Testis (tissue), 3 donors: ENCODE measurements around the gene PXYLP1. TPM values are rescaled to one million over a fixed set of nuclear protein-coding genes. Genes with fewer than 3 reads are reported as not detected.

ENCODE experiments used
- DNase-seq: peaks from one replicate; pipeline ENCODE4 v3.0.0-alpha.2; 2019
- H3K27ac ChIP-seq, 2 donors: fragments of 200-600 bp; sonication (generic); one replicate each; pipeline ENCODE4 v1.5.1; 2019
- H3K27me3 ChIP-seq: fragments of 200-600 bp; sonication (generic); one replicate; pipeline ENCODE4 v1.5.1; 2019
- H3K36me3 ChIP-seq: fragments of 200-600 bp; sonication (generic); one replicate; pipeline ENCODE4 v1.5.1; 2017; ENCODE audit warnings: low read depth; ENCODE audit errors: missing control alignments
- H3K4me1 ChIP-seq: fragments of 200-600 bp; sonication (generic); one replicate; pipeline ENCODE4 v1.5.1; 2019
- H3K4me3 ChIP-seq, 2 donors: fragments of 200-600 bp; sonication (generic); one replicate each; pipeline ENCODE4 v1.5.1; 2017 to 2019
- H3K9me3 ChIP-seq: fragments of 200-600 bp; sonication (generic); one replicate; pipeline ENCODE4 v1.5.1; 2017
- POLR2A ChIP-seq: fragments of 450-650 bp; IDR thresholded peaks from one replicate; pipeline ENCODE4 v1.6.1; 2017; ENCODE audit warnings: antibody characterized with exemption, mild to moderate bottlenecking, moderate library complexity
- WGBS, 2 donors: methylation state at CpG; one replicate each; pipeline ENCODE4 v1.1.5; 2018; 5-methylcytosine and 5-hydroxymethylcytosine counted together
- intact Hi-C: fragments of 100-400 bp; cut with DNase I; formaldehyde crosslinking; loops from one replicate; pipeline ENCODE4 v1.15.1; 2023; ENCODE audit warnings: low total_unique reads
- polyA plus RNA-seq: library from polyadenylated mRNA; stranded (reverse); fragments of 350-450 nt; fragmentation: Illumina TruSeq; extraction: RNeasy Lipid Tissue Mini Kit (QIAGEN cat#74804); gene quantifications from one replicate; pipeline ENCODE4 v1.2.3, GENCODE V29; 2014; ENCODE audit warnings: low read depth, low replicate concordance; ENCODE audit not compliant: insufficient read depth
- total RNA-seq, 2 donors: library from RNA; depleted of rRNA; stranded (reverse); fragments of >200 nt; gene quantifications; one replicate each; pipeline ENCODE4 v1.2.3, GENCODE V29; 2016
- TF ChIP-seq, protein P1 (sequence below), 3 experiments: fragments of 450-650 bp in 2 of 3; fragments of 200-600 bp in 1 of 3; sonication (generic) in 1 of 3; IDR thresholded peaks; one replicate each; pipeline ENCODE4 v1.5.1; 2016 to 2019; ENCODE audit warnings: antibody characterized with exemption in 3 of 3, mild to moderate bottlenecking in 2 of 3, moderate library complexity in 1 of 3

PXYLP1 gene
- total and polyA plus RNA-seq, 3 donors from 2014 or later, result 16.0 to 55.8 (median 31.6) TPM

DNA sequence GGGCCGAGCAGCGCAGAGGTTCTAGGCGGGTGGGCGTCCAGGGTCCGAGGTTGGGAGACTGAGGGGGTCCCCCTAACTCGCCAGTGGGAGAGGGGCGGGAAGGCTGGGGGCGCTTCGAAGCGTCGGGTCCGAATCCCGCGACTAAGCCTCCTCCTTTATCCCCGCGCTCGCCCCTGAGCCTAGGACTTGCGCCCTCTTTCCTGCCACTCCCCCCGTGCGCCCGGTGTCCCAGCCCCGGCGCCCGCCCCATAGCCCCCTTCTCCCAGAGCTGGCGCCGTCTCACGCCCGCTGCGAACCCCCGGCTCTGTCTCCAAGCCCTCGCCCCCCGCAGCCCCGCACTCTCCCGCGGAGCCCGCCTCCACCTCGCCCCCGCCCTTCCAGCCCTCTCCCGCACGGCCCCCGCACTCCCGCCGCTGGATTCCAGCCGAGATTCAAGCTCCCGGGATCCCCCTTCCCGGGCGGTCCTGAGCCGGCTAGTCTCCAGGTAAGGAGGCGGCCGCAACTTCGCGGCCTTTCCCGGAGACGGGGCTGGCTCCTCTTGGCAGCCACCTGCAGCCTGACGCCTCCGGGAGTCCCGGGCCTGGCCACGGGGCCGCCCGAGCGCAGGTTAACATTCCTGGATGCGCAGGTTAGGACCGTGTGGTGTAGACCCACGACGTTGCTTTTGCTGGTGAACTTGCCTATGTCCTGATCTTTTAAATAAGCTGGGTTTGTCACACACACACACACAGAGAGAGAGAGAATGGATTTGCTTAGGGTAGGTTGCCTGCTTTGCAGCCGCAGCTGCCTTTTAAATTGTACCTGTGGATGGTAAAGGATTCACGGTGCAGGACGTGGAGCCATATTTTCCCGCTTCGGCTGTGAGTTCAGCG, 563 bp downstream of the PXYLP1 start:
- Histone ChIP-seq H3K27ac (peak overlapping the region; percentile 21 to 79), H3K4me3 (peak overlapping the region; percentile 75 to 80), H3K9me3 (no peaks in the 10 kb centered on the region), H3K36me3 (no peaks in the 10 kb centered on the region), H3K4me1 (peaks cover 7% of the 10 kb centered on the region), H3K27me3 (no peaks in the 10 kb centered on the region)
- intact Hi-C loops, result loop anchor here (10.0 kb wide), 1 partner anchor 73 kb away; no protein-coding TSS in a partner anchor
- peak; percentile 39 for DNase-seq
- WGBS, 2 donors, result 3 to 7% methylated on average over 27 to 63 of the region's 71 CpGs
- no peak for TF ChIP-seq POLR2A
- TF ChIP-seq, protein P1, sequence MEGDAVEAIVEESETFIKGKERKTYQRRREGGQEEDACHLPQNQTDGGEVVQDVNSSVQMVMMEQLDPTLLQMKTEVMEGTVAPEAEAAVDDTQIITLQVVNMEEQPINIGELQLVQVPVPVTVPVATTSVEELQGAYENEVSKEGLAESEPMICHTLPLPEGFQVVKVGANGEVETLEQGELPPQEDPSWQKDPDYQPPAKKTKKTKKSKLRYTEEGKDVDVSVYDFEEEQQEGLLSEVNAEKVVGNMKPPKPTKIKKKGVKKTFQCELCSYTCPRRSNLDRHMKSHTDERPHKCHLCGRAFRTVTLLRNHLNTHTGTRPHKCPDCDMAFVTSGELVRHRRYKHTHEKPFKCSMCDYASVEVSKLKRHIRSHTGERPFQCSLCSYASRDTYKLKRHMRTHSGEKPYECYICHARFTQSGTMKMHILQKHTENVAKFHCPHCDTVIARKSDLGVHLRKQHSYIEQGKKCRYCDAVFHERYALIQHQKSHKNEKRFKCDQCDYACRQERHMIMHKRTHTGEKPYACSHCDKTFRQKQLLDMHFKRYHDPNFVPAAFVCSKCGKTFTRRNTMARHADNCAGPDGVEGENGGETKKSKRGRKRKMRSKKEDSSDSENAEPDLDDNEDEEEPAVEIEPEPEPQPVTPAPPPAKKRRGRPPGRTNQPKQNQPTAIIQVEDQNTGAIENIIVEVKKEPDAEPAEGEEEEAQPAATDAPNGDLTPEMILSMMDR (IDR thresholded peaks at IDR 0.05), result no peak

DNA sequence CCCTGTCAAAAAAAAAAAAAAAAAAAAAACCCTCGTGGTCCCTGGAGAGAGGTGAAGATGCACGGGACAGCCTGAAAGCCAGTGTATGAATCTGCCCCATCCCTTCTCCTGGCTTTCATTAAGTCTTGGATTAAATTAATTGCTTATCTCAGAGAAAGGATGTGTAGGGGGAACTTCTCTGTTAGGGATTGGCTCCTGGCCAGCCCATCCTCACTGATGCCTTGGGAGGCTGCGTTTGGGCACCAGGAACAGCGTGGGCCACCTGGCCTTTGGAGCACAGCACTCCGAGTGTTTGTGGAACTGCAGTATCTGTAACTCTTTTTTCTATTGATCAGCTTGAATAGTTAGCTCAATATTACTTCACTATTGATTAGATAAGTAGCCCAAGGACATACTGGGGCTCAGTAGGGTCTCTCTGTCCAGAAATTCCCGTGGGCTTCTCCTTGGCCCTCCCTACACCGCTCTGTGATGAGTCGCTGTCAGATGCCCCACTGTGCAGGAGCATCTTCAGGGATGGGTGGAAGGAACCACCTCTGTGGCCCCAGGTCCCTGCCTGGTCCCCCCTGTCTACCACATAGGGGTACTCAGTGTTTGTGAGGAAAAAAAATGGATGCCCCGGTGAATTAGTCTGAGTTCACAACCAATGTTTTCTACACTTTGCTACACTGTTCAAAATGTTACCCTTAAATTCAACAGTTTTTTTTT, 2.0 kb downstream of the PXYLP1 start:
- DNase-seq, result no peak
- Histone ChIP-seq H3K4me1 (peaks cover 7% of the 10 kb centered on the region), H3K27ac (no peak overlapping the region), H3K27me3 (no peaks in the 10 kb centered on the region), H3K9me3 (no peaks in the 10 kb centered on the region), H3K4me3 (no peak overlapping the region), H3K36me3 (no peaks in the 10 kb centered on the region)
- 67 to 73% methylated on average over 8 to 9 of the region's 9 CpGs for WGBS, 2 donors
- no peak for TF ChIP-seq POLR2A
- TF ChIP-seq, protein P1 (IDR thresholded peaks at IDR 0.05), result no peak
- intact Hi-C loops, result loop anchor here (10.0 kb wide), 1 partner anchor 71 kb away; no protein-coding TSS in a partner anchor

GRCh38 chr3:141234283-141234682, 2.7 kb downstream of the PXYLP1 start:
- Histone ChIP-seq H3K27me3 (no peaks in the 10 kb centered on the region), H3K9me3 (no peaks in the 10 kb centered on the region), H3K36me3 (no peaks in the 10 kb centered on the region), H3K27ac (no peak overlapping the region), H3K4me3 (no peak overlapping the region), H3K4me1 (peaks cover 7% of the 10 kb centered on the region)
- 81 to 93% methylated on average over 3 of the region's 3 CpGs for WGBS, 2 donors
- intact Hi-C loops, result loop anchor here (10.0 kb wide), 1 partner anchor 71 kb away; no protein-coding TSS in a partner anchor
- DNase-seq, result no peak
- TF ChIP-seq POLR2A, result no peak
- TF ChIP-seq, protein P1 (IDR thresholded peaks at IDR 0.05), result no peak

DNA sequence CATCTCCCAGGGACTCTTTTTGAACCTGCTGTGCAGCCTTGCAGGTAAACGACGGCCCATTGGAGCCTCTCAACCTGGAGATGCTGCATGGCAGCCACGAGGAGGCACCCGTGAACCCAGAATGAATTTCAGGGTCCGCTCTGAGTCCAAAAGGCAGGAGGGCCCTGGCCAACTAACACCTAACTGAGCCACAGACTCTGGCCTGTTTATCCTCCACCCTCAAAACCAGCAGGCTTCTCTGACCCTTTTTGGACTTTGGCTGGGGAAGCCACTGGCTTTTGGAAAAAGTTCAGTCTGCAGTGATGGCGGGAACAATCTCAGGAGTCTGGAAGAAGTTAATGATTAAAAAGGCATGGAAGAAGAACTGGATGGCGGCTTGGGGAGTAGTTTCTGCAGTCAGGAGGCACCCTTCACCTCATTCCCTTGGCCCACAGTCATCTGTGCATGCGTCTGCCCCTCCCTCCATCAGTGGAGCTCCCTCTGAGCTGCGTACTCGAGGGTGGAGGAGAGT, 4.1 kb downstream of the PXYLP1 start:
- Histone ChIP-seq H3K9me3 (no peaks in the 10 kb centered on the region), H3K27me3 (no peaks in the 10 kb centered on the region), H3K27ac (no peak overlapping the region), H3K36me3 (no peaks in the 10 kb centered on the region), H3K4me3 (no peak overlapping the region), H3K4me1 (peaks cover 11% of the 10 kb centered on the region)
- intact Hi-C loops, result loop anchor here (10.0 kb wide), 1 partner anchor 69 kb away; no protein-coding TSS in a partner anchor
- TF ChIP-seq, protein P1 (IDR thresholded peaks at IDR 0.05), result no peak
- no peak for TF ChIP-seq POLR2A
- DNase-seq, result no peak
- 84 to 90% methylated on average over 10 of the region's 10 CpGs for WGBS, 2 donors
